Thymus (tissue), 11 donors: ENCODE data around the gene EPHA3. TPM values are rescaled to one million over a fixed set of nuclear protein-coding genes. Genes with fewer than 3 reads are reported as not detected.

ENCODE experiments used
- DNase-seq, 9 donors: peaks; one replicate each; pipeline ENCODE4 v3.0.0-alpha.2; 2013; ENCODE audit warnings: low spot score in 9 of 9, low read depth in 6 of 9, missing footprints in 1 of 9
- H3K27ac ChIP-seq, 2 donors: one replicate each; pipeline ENCODE4 v1.5.1; 2013; ENCODE audit warnings: control low read depth in 1 of 2, low read depth in 1 of 2, low read length in 1 of 2, mild to moderate bottlenecking in 1 of 2, moderate library complexity in 1 of 2
- H3K27me3 ChIP-seq, 2 donors: one replicate each; pipeline ENCODE4 v1.5.1; 2013; ENCODE audit warnings: low read length in 1 of 2; ENCODE audit not compliant: control insufficient read depth in 2 of 2, insufficient read depth in 1 of 2
- H3K36me3 ChIP-seq, 2 donors: one replicate each; pipeline ENCODE4 v1.5.1; 2013; ENCODE audit warnings: low read length in 1 of 2, mild to moderate bottlenecking in 1 of 2, moderate library complexity in 1 of 2; ENCODE audit not compliant: control insufficient read depth in 2 of 2, insufficient read depth in 2 of 2
- H3K4me1 ChIP-seq, 2 donors: one replicate each; pipeline ENCODE4 v1.5.1; 2013; ENCODE audit warnings: low read length in 2 of 2; ENCODE audit not compliant: control insufficient read depth in 2 of 2, insufficient read depth in 2 of 2
- H3K4me3 ChIP-seq, 2 donors: one replicate each; pipeline ENCODE4 v1.5.1; 2013; ENCODE audit warnings: low read length in 2 of 2, control low read depth in 1 of 2, mild to moderate bottlenecking in 1 of 2
- H3K9me3 ChIP-seq, 2 donors: one replicate each; pipeline ENCODE4 v1.5.1; 2013; ENCODE audit warnings: low read length in 1 of 2, mild to moderate bottlenecking in 1 of 2; ENCODE audit not compliant: control insufficient read depth in 2 of 2, insufficient read depth in 1 of 2
- WGBS: extraction: QIAGEN DNeasy Blood & Tissue Kit; methylation state at CpG from one replicate; pipeline ENCODE4 v1.1.7; 2013; 5-methylcytosine and 5-hydroxymethylcytosine counted together
- polyA plus RNA-seq: library from polyadenylated mRNA; stranded (reverse); fragments of 200-250 nt; gene quantifications from one replicate; pipeline ENCODE4 v1.2.3, GENCODE V29; 2013
- total RNA-seq: library from RNA; stranded (reverse); fragments of 120-200 nt; gene quantifications from one replicate; pipeline ENCODE4 v1.2.4, GENCODE V29; 2013
- donor health status: healthy.

EPHA3 gene
- total and polyA plus RNA-seq, 2 donors, result 0.73 to 1.9 TPM

GRCh38 chr3:89260721-89261120 lies 153.3 kb downstream of the EPHA3 start:
- H3K4me1 ChIP-seq, result no peaks in the 10 kb centered on the region
- H3K27ac ChIP-seq, result no peak overlapping the region
- 93% methylated on average over 1 of the region's 1 CpG for WGBS
- no peaks in the 10 kb centered on the region for H3K9me3 ChIP-seq
- H3K4me3 ChIP-seq, result no peak overlapping the region
- H3K36me3 ChIP-seq, result no peaks in the 10 kb centered on the region
- no peak for DNase-seq
- no peaks in the 10 kb centered on the region for H3K27me3 ChIP-seq

- Histone ChIP-seq H3K9me3 (no peaks in the 10 kb centered on the region), H3K4me1 (no peaks in the 10 kb centered on the region), H3K4me3 (no peak overlapping the region), H3K27me3 (no peaks in the 10 kb centered on the region), H3K36me3 (no peaks in the 10 kb centered on the region), H3K27ac (no peak overlapping the region)
- 95% methylated on average over 4 of the region's 4 CpGs for WGBS
- DNase-seq, result no peak
These were observed 154.3 kb downstream of the EPHA3 start for GRCh38 chr3:89261673-89262072.

GRCh38 chr3:89262309-89262929 lies 155.0 kb downstream of the EPHA3 start:
- WGBS, result 97% methylated on average over 15 of the region's 15 CpGs
- no peaks in the 10 kb centered on the region for H3K4me1 ChIP-seq
- no peak for DNase-seq
- no peak overlapping the region for H3K4me3 ChIP-seq
- no peaks in the 10 kb centered on the region for H3K27me3 ChIP-seq
- H3K36me3 ChIP-seq, result no peaks in the 10 kb centered on the region
- H3K27ac ChIP-seq, result no peak overlapping the region
- no peaks in the 10 kb centered on the region for H3K9me3 ChIP-seq

- Histone ChIP-seq H3K9me3 (no peaks in the 10 kb centered on the region), H3K27me3 (no peaks in the 10 kb centered on the region), H3K4me3 (no peak overlapping the region), H3K4me1 (no peaks in the 10 kb centered on the region), H3K36me3 (no peaks in the 10 kb centered on the region), H3K27ac (no peak overlapping the region)
- WGBS, result 93% methylated on average over 6 of the region's 6 CpGs
- no peak for DNase-seq
These were observed 156.7 kb downstream of the EPHA3 start for GRCh38 chr3:89264037-89264560.

- no peaks in the 10 kb centered on the region for H3K36me3 ChIP-seq
- no peak for DNase-seq
- H3K27me3 ChIP-seq, result no peaks in the 10 kb centered on the region
- H3K27ac ChIP-seq, result no peak overlapping the region
- H3K4me1 ChIP-seq, result no peaks in the 10 kb centered on the region
- no peak overlapping the region for H3K4me3 ChIP-seq
- H3K9me3 ChIP-seq, result no peaks in the 10 kb centered on the region
- WGBS, result 94% methylated on average over 1 of the region's 1 CpG
These were observed 158.7 kb downstream of the EPHA3 start for GRCh38 chr3:89266074-89266473.

GRCh38 chr3:89268059-89268458 lies 160.6 kb downstream of the EPHA3 start:
- no peak for DNase-seq
- 95% methylated on average over 1 of the region's 1 CpG for WGBS
- no peaks in the 10 kb centered on the region for H3K36me3 ChIP-seq
- H3K4me3 ChIP-seq, result no peak overlapping the region
- H3K9me3 ChIP-seq, result no peaks in the 10 kb centered on the region
- H3K27ac ChIP-seq, result no peak overlapping the region
- no peaks in the 10 kb centered on the region for H3K4me1 ChIP-seq
- no peaks in the 10 kb centered on the region for H3K27me3 ChIP-seq

GRCh38 chr3:89270201-89270600 lies 162.8 kb downstream of the EPHA3 start:
- H3K36me3 ChIP-seq, result no peaks in the 10 kb centered on the region
- no peaks in the 10 kb centered on the region for H3K4me1 ChIP-seq
- 73% methylated on average over 1 of the region's 1 CpG for WGBS
- no peak for DNase-seq
- no peak overlapping the region for H3K4me3 ChIP-seq
- H3K27me3 ChIP-seq, result no peaks in the 10 kb centered on the region
- H3K9me3 ChIP-seq, result no peaks in the 10 kb centered on the region
- no peak overlapping the region for H3K27ac ChIP-seq

GRCh38 chr3:89275001-89275400 lies 167.6 kb downstream of the EPHA3 start:
- Histone ChIP-seq H3K4me3 (no peak overlapping the region), H3K4me1 (no peaks in the 10 kb centered on the region), H3K9me3 (no peaks in the 10 kb centered on the region), H3K36me3 (no peaks in the 10 kb centered on the region), H3K27ac (no peak overlapping the region), H3K27me3 (no peaks in the 10 kb centered on the region)
- no peak for DNase-seq
- 97% methylated on average over 5 of the region's 5 CpGs for WGBS

GRCh38 chr3:89276116-89276515 lies 168.7 kb downstream of the EPHA3 start:
- Histone ChIP-seq H3K4me3 (no peak overlapping the region), H3K27me3 (no peaks in the 10 kb centered on the region), H3K4me1 (no peaks in the 10 kb centered on the region), H3K27ac (no peak overlapping the region), H3K36me3 (no peaks in the 10 kb centered on the region), H3K9me3 (no peaks in the 10 kb centered on the region)
- no peak for DNase-seq
